ENCODE results near the gene SNTG2.

SNTG2 gene

GRCh38 chr2:1153920-1154319, 203.3 kb downstream of the SNTG2 start:
- no peak for DNase-seq

- DNase-seq, result no peak
Measured at GRCh38 chr2:1154710-1155594, 204.3 kb downstream of the SNTG2 start.

- DNase-seq, result no peak
Measured at GRCh38 chr2:1156059-1156458, 205.4 kb downstream of the SNTG2 start.

- no peak for DNase-seq
Measured at GRCh38 chr2:1156531-1156930, 205.9 kb downstream of the SNTG2 start.

- no peak for DNase-seq
Measured at GRCh38 chr2:1157107-1157506, 206.5 kb downstream of the SNTG2 start.

- no peak for DNase-seq
Measured at GRCh38 chr2:1159013-1159412, 208.4 kb downstream of the SNTG2 start.

- no peak for DNase-seq
Measured at GRCh38 chr2:1162246-1162645, 211.6 kb downstream of the SNTG2 start.

- DNase-seq, result no peak
Measured at GRCh38 chr2:1162768-1163584, 212.3 kb downstream of the SNTG2 start.

GRCh38 chr2:1166976-1167375, 216.3 kb downstream of the SNTG2 start:
- no peak for DNase-seq

GRCh38 chr2:1168846-1169245, 218.2 kb downstream of the SNTG2 start:
- no peak for DNase-seq

GRCh38 chr2:1169291-1169949, 218.8 kb downstream of the SNTG2 start:
- DNase-seq, result no peak

GRCh38 chr2:1170241-1170640, 219.6 kb downstream of the SNTG2 start:
- DNase-seq, result no peak

- DNase-seq, result no peak
Measured at GRCh38 chr2:1170711-1171110, 220.1 kb downstream of the SNTG2 start.

GRCh38 chr2:1173528-1173927, 222.9 kb downstream of the SNTG2 start:
- DNase-seq, result no peak

- no peak for DNase-seq
Measured at GRCh38 chr2:1181893-1182292, 231.2 kb downstream of the SNTG2 start.

GRCh38 chr2:1183300-1183699, 232.7 kb downstream of the SNTG2 start:
- no peak for DNase-seq

- DNase-seq, result no peak
Measured at GRCh38 chr2:1186421-1186820, 235.8 kb downstream of the SNTG2 start.

- DNase-seq, result no peak
Measured at GRCh38 chr2:1187189-1187588, 236.5 kb downstream of the SNTG2 start.

GRCh38 chr2:1192121-1192520, 241.5 kb downstream of the SNTG2 start:
- no peak for DNase-seq

- no peak for DNase-seq
Measured at GRCh38 chr2:1193801-1194200, 243.2 kb downstream of the SNTG2 start.

- no peak for DNase-seq
Measured at GRCh38 chr2:1203772-1204171, 253.1 kb downstream of the SNTG2 start.

- DNase-seq, result no peak
Measured at GRCh38 chr2:1205853-1206252, 255.2 kb downstream of the SNTG2 start.

- no peak for DNase-seq
Measured at GRCh38 chr2:1207962-1208510, 257.4 kb downstream of the SNTG2 start.

All from NCI-H345 (cell line).